ENCODE results near the gene ITM2B. TPM values are rescaled to one million over a fixed set of nuclear protein-coding genes. Genes with fewer than 3 reads are reported as not detected.

ITM2B gene
- total RNA-seq, 1 experiment from 2014 or later, result 178 TPM

DNA sequence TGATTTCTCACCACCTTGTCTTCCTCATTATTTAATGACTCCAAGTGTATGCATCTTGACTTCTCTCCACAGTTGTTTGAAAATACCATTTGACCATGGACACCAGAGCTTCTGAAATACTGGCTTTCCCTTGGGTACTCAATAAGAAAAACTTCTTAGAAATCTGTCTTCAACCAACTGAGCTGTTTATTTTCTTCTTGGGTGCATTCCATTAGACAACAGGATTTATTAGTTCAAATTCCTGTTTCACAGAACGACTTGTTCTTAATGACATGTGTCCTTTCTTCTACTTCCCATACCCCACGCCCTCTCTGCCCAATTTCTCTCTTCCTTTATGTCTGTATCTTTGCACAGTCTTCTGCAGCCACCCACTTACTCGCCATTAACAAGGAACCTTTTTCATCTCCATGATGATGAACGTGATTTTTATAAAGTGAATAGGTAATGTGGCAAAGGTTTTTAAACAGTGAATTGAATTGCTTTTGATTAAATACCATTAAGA is 11.3 kb upstream of the ITM2B start:
- H3K27me3 Mint-ChIP-seq (ENCODE audit: low read depth), result no peaks in the 10 kb centered on the region
- H3K27ac Mint-ChIP-seq, result no peak overlapping the region
- H3K36me3 Mint-ChIP-seq, result peaks cover 6% of the 10 kb centered on the region
- DNase-seq (ENCODE audit: low spot score) (no peak), ATAC-seq (no peak)
- CTCF ChIA-PET, result no interaction called here
- no peak overlapping the region for H3K4me3 Mint-ChIP-seq
- peaks cover 10% of the 10 kb centered on the region for H3K9me3 Mint-ChIP-seq
- POLR2A ChIA-PET, result no interaction called here
- H3K4me1 Mint-ChIP-seq, result no peaks in the 10 kb centered on the region
- TF ChIP-seq, protein P1, sequence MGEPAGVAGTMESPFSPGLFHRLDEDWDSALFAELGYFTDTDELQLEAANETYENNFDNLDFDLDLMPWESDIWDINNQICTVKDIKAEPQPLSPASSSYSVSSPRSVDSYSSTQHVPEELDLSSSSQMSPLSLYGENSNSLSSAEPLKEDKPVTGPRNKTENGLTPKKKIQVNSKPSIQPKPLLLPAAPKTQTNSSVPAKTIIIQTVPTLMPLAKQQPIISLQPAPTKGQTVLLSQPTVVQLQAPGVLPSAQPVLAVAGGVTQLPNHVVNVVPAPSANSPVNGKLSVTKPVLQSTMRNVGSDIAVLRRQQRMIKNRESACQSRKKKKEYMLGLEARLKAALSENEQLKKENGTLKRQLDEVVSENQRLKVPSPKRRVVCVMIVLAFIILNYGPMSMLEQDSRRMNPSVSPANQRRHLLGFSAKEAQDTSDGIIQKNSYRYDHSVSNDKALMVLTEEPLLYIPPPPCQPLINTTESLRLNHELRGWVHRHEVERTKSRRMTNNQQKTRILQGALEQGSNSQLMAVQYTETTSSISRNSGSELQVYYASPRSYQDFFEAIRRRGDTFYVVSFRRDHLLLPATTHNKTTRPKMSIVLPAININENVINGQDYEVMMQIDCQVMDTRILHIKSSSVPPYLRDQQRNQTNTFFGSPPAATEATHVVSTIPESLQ (CRISPR knock-in tag; IDR thresholded peaks at IDR 0.05), result no peak
- no peak for TF ChIP-seq CBFB (CRISPR knock-in tag; IDR thresholded peaks at IDR 0.05; ENCODE audit: low read depth)
- no peak for TF ChIP-seq RELA (CRISPR knock-in tag; IDR thresholded peaks at IDR 0.05; ENCODE audit: borderline replicate concordance)
- no peak for TF ChIP-seq SP1 (CRISPR knock-in tag; conservative IDR thresholded peaks at IDR 0.05)
- TF ChIP-seq FOXP1 (CRISPR knock-in tag; IDR thresholded peaks at IDR 0.05; ENCODE audit: borderline replicate concordance), result no peak
- TF ChIP-seq, protein P2, sequence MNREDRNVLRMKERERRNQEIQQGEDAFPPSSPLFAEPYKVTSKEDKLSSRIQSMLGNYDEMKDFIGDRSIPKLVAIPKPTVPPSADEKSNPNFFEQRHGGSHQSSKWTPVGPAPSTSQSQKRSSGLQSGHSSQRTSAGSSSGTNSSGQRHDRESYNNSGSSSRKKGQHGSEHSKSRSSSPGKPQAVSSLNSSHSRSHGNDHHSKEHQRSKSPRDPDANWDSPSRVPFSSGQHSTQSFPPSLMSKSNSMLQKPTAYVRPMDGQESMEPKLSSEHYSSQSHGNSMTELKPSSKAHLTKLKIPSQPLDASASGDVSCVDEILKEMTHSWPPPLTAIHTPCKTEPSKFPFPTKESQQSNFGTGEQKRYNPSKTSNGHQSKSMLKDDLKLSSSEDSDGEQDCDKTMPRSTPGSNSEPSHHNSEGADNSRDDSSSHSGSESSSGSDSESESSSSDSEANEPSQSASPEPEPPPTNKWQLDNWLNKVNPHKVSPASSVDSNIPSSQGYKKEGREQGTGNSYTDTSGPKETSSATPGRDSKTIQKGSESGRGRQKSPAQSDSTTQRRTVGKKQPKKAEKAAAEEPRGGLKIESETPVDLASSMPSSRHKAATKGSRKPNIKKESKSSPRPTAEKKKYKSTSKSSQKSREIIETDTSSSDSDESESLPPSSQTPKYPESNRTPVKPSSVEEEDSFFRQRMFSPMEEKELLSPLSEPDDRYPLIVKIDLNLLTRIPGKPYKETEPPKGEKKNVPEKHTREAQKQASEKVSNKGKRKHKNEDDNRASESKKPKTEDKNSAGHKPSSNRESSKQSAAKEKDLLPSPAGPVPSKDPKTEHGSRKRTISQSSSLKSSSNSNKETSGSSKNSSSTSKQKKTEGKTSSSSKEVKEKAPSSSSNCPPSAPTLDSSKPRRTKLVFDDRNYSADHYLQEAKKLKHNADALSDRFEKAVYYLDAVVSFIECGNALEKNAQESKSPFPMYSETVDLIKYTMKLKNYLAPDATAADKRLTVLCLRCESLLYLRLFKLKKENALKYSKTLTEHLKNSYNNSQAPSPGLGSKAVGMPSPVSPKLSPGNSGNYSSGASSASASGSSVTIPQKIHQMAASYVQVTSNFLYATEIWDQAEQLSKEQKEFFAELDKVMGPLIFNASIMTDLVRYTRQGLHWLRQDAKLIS (CRISPR knock-in tag; IDR thresholded peaks at IDR 0.05; ENCODE audit: borderline replicate concordance), result no peak
- TF ChIP-seq, protein P3, sequence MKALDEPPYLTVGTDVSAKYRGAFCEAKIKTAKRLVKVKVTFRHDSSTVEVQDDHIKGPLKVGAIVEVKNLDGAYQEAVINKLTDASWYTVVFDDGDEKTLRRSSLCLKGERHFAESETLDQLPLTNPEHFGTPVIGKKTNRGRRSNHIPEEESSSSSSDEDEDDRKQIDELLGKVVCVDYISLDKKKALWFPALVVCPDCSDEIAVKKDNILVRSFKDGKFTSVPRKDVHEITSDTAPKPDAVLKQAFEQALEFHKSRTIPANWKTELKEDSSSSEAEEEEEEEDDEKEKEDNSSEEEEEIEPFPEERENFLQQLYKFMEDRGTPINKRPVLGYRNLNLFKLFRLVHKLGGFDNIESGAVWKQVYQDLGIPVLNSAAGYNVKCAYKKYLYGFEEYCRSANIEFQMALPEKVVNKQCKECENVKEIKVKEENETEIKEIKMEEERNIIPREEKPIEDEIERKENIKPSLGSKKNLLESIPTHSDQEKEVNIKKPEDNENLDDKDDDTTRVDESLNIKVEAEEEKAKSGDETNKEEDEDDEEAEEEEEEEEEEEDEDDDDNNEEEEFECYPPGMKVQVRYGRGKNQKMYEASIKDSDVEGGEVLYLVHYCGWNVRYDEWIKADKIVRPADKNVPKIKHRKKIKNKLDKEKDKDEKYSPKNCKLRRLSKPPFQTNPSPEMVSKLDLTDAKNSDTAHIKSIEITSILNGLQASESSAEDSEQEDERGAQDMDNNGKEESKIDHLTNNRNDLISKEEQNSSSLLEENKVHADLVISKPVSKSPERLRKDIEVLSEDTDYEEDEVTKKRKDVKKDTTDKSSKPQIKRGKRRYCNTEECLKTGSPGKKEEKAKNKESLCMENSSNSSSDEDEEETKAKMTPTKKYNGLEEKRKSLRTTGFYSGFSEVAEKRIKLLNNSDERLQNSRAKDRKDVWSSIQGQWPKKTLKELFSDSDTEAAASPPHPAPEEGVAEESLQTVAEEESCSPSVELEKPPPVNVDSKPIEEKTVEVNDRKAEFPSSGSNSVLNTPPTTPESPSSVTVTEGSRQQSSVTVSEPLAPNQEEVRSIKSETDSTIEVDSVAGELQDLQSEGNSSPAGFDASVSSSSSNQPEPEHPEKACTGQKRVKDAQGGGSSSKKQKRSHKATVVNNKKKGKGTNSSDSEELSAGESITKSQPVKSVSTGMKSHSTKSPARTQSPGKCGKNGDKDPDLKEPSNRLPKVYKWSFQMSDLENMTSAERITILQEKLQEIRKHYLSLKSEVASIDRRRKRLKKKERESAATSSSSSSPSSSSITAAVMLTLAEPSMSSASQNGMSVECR (CRISPR knock-in tag; IDR thresholded peaks at IDR 0.05; ENCODE audit: borderline replicate concordance), result no peak
- TF ChIP-seq, protein P4, sequence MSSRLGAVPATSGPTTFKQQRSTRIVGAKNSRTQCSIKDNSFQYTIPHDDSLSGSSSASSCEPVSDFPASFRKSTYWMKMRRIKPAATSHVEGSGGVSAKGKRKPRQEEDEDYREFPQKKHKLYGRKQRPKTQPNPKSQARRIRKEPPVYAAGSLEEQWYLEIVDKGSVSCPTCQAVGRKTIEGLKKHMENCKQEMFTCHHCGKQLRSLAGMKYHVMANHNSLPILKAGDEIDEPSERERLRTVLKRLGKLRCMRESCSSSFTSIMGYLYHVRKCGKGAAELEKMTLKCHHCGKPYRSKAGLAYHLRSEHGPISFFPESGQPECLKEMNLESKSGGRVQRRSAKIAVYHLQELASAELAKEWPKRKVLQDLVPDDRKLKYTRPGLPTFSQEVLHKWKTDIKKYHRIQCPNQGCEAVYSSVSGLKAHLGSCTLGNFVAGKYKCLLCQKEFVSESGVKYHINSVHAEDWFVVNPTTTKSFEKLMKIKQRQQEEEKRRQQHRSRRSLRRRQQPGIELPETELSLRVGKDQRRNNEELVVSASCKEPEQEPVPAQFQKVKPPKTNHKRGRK (CRISPR knock-in tag; IDR thresholded peaks at IDR 0.05; ENCODE audit: borderline replicate concordance), result no peak
- TF ChIP-seq TCF7 (CRISPR knock-in tag; IDR thresholded peaks at IDR 0.05; ENCODE audit: low read depth), result no peak
- no peak for TF ChIP-seq SMAD3 (CRISPR knock-in tag; IDR thresholded peaks at IDR 0.05; ENCODE audit: borderline replicate concordance)
- no peak for TF ChIP-seq IRF2 (CRISPR knock-in tag; IDR thresholded peaks at IDR 0.05; ENCODE audit: borderline replicate concordance, low read depth)
- TF ChIP-seq, protein P5, sequence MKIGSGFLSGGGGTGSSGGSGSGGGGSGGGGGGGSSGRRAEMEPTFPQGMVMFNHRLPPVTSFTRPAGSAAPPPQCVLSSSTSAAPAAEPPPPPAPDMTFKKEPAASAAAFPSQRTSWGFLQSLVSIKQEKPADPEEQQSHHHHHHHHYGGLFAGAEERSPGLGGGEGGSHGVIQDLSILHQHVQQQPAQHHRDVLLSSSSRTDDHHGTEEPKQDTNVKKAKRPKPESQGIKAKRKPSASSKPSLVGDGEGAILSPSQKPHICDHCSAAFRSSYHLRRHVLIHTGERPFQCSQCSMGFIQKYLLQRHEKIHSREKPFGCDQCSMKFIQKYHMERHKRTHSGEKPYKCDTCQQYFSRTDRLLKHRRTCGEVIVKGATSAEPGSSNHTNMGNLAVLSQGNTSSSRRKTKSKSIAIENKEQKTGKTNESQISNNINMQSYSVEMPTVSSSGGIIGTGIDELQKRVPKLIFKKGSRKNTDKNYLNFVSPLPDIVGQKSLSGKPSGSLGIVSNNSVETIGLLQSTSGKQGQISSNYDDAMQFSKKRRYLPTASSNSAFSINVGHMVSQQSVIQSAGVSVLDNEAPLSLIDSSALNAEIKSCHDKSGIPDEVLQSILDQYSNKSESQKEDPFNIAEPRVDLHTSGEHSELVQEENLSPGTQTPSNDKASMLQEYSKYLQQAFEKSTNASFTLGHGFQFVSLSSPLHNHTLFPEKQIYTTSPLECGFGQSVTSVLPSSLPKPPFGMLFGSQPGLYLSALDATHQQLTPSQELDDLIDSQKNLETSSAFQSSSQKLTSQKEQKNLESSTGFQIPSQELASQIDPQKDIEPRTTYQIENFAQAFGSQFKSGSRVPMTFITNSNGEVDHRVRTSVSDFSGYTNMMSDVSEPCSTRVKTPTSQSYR (CRISPR knock-in tag; IDR thresholded peaks at IDR 0.05), result no peak
- no peak for TF ChIP-seq NFYB (CRISPR knock-in tag; conservative IDR thresholded peaks at IDR 0.05; ENCODE audit: low read depth)
- TF ChIP-seq GRHL2 (CRISPR knock-in tag; IDR thresholded peaks at IDR 0.05; ENCODE audit: insufficient replicate concordance, severe bottlenecking), result no peak
- no peak for TF ChIP-seq NFATC4 (CRISPR knock-in tag; IDR thresholded peaks at IDR 0.05)
- TF ChIP-seq ZNF396 (CRISPR knock-in tag; IDR thresholded peaks at IDR 0.05; ENCODE audit: borderline replicate concordance), result no peak
- TF ChIP-seq, protein P6, sequence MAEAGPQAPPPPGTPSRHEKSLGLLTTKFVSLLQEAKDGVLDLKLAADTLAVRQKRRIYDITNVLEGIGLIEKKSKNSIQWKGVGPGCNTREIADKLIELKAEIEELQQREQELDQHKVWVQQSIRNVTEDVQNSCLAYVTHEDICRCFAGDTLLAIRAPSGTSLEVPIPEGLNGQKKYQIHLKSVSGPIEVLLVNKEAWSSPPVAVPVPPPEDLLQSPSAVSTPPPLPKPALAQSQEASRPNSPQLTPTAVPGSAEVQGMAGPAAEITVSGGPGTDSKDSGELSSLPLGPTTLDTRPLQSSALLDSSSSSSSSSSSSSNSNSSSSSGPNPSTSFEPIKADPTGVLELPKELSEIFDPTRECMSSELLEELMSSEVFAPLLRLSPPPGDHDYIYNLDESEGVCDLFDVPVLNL (CRISPR knock-in tag; IDR thresholded peaks at IDR 0.05; ENCODE audit: borderline replicate concordance, low read depth), result no peak
- TF ChIP-seq ZBTB21 (CRISPR knock-in tag; IDR thresholded peaks at IDR 0.05; ENCODE audit: borderline replicate concordance), result no peak
- TF ChIP-seq, protein P7, sequence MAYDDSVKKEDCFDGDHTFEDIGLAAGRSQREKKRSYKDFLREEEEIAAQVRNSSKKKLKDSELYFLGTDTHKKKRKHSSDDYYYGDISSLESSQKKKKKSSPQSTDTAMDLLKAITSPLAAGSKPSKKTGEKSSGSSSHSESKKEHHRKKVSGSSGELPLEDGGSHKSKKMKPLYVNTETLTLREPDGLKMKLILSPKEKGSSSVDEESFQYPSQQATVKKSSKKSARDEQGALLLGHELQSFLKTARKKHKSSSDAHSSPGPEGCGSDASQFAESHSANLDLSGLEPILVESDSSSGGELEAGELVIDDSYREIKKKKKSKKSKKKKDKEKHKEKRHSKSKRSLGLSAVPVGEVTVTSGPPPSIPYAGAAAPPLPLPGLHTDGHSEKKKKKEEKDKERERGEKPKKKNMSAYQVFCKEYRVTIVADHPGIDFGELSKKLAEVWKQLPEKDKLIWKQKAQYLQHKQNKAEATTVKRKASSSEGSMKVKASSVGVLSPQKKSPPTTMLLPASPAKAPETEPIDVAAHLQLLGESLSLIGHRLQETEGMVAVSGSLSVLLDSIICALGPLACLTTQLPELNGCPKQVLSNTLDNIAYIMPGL (CRISPR knock-in tag; IDR thresholded peaks at IDR 0.05), result no peak
- TF ChIP-seq ETV6 (CRISPR knock-in tag; IDR thresholded peaks at IDR 0.05), result no peak
